HG02870 (cell line): ENCODE results near the gene TMEM208.

Source experiments
- ATAC-seq: cut with Tn5 transposase; IDR thresholded peaks from one replicate; pipeline ENCODE4 v1.9.1; 2021; ENCODE audit warnings: mild to moderate bottlenecking, moderate library complexity; ENCODE audit not compliant: unreplicated experiment

Gene TMEM208

DNA sequence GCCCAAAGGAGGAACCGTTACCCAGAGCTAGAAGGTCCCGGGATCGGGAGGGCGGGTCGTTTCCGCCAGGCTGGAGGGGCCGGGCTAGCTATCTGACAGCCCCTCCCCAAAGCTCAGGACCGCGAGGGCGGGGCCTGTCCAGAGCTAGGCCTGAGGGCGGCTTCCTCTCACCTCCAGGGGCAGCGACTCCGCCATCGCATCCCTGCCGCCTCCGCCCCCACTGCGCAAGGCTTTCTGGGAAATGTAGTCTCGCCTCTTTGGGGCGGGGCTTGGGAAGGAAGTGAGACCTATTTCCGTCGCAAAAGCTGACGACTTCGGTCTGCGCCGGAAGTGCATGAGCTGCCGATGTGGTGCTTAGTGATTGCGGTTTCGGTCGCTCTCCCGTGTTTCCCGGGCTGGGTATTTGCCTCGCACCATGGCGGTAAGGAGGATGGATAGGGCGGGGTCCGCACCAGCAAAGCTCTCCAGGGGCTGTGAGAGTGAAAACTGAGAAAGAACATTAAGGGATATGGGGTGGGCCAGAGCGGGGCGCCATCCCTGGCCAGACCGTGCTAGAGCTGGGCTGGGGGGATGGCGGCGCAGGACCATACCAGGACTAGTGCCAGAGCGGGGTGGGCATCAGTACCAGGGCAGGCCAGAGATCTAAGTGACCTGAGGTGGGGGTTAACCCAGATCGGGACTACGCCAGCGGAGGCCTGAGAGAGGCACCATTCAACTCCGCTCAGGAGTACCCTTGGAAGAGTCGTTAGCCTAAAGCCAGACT, at the start of gene TMEM208:
TMEM208 (plus strand) TSS at position 327 of the 763 bp plus-strand sequence; CDS start at position 416, 89 bp downstream.
- peak; percentile 94 for ATAC-seq

DNA sequence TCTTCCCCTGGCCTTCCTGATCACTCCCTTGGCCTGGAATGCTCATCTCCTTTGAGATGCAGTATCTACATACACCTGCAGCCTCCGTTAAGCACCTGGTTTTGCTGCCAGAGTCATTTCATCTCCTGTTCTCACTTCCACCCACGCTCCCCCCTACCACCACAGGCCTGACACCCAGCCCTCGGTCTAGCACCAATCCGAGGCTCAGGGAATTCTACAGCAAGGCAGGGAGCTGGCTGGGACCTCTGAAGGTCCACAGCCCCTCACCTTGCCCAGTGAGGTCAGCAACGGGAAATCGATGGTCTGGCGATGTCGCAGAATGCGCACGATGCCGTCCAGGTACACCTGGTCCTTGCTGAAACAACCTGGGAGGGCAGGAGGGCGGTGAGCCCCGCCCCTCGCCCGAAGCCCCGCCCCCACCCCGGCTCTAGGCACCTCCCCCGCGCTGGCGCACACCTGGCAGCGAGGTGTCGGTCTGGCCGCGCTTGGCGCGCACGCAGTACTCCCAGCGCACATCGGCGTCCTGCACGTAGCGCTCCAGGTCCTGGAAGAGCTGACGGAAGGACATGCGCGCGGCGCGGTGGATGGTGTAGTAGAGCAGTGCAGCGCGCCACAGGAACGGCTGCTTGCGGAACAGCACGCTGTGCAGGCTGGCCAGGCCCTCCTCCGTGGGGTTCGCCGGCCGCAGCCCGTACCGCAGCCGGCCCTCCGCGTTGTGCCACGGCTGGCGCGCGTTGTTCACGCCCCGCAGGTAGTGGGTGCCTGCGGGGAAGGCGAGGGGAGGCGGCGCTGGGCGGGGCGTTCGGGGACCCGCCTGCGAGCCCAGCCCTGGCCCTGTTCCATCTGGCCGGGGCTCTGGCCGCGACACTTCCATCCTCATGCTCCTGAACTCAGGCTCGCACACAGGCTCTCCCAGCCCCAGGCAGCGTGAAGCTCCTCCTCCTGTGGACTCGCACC, 48.9 kb upstream of the TMEM208 start:
- ATAC-seq, result no peak

DNA sequence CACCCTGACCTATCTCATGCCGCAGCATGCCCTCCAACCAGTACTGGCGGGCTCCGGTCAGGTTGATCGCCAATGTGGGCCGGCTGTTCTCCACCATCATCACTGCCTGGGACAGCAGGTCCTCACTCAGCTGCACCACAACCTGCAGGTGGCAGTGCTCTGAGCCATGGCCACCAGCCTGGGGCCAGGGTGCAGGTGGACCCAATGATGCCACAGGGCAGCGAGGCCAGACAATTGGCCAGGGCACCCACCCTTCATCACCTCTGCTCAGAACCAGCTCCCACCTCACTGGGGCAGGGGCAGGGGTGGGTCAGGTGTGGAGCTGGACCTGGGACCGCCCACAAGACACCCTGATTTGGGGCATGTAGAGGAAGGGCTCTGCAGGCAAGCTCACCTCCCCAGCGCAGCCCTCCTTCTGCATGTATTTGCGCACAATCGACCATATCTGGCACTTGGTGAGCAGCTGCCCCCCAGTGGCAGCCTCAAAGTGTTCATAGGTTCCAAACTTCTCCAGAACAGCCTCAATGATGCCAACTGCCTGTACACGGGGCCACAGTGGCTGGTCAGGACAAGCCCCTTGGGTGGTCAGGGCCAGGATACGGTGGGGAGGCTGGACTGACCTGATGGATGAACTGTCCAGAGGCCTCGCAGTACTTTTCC, 47.4 kb upstream of the TMEM208 start:
- no peak for ATAC-seq

DNA sequence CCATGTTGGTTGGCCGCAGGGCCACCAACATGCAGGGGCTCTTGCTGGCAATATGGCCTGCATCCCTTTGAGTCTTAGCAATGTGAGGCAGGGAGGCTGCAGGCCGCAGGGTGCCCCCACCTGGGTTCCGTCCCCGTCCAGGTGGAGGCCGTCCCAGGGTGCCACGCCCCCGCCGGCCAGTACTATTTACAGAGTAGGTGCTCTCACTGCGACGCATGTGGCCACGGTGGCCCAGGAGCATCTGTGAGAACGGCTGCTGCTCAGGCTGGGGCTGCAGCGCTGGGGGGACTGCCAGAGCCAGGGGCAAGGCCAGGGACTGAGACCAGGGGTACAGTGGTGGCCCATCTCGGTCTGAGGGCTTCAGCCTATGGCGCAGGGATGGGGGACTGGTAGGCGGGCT, 46.8 kb upstream of the TMEM208 start:
- no peak for ATAC-seq

DNA sequence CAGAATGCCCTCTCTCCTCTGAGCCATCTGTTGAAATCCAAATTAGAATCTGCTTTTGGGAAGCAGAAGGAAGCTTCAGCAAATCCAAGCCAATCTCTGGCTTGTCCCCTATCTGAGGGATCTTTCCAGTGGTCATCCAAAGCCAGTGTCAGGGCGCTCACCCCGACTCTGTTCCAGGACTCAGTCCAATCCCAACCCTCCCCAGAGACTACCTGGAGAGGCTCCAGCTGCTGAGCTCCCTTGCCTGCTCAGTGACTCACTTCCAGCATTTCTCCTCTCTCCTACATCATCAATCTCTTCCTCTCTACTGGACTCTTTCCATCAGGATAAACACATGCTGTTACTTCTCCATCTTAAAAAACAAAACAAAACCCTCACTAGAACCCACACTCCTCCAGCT, 45.6 kb upstream of the TMEM208 start:
- ATAC-seq, result no peak

DNA sequence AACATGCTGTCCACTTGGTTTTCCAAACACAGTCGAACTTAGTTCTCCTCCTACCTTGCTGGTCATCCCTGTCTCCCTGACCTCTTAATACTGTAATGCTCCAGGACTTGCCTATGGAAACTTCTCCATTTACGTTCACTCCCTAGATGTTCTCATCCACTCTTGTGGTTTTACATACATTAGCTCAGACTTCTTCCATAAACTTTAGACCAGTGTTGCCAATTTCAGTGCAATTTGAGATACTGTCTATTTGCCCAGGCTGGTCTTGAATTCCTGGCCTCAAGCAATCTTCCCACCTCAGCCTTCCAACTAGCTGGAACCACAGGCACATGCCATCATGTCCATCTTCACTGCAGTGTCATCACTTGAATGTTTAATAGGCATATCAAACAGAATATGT, 44.6 kb upstream of the TMEM208 start:
- no peak for ATAC-seq

DNA sequence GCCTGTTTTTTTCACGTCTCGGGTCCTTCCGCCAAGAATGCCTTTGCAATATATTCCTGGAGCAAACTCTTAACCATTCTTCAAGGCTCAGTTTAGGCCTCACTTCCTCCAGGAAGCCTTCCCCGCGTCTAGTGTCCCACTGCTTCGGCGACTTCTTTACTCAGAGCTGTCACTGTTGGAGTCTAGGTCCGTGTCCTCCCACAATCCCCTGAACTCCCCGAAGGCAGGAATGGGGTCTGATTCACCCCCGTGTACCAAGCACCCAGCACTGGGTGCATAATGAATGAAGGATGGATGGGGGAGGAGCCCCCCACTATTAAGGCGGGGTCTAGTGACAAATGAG, 43.7 kb upstream of the TMEM208 start:
- ATAC-seq, result no peak

DNA sequence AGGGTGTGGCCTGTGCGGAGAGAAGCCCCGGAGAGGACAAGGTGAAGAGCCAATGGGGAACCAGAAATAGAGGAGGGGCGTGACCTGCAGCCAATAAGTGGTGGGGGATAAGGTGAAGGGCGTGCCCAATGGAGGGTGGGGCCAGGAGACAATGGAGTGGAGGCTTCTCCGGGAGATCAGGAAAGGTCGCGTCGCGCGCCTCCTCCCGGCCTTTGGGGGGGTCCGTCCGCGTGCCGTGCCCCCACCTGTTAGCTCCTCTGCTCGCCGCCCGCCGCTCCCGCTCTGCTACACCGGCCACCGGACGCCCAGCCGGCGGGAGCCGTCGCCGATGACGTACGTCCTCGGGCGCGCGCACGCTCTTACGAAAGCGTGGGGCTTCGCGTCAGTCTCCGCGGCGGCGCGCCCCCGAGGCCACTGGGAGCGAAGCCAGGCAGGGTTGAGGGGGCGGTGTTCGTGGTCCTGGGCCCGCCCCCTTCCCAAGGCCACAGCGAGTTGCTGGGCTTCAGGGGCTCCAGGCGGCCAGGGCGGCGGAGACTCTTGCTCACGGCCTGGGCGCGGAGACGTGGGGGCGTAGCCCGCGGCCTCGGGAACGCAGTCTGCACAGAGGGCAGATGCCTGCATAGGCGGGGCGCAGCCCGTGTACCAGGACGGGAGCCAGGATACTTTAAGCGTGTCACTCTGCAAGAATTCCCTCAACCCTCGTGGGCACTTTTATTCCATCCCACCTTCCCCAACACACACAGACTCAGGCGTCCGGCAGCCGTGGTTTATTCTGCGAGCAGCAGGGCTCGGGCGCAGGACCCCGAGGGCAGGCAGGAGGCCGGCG, 43.1 kb upstream of the TMEM208 start, which contains the start of gene MATCAP1:
MATCAP1 (minus strand) TSS at position 337 of the 826 bp plus-strand sequence. CDS start 3,353 bp downstream, outside the sequence.
- peak; percentile 96 for ATAC-seq

DNA sequence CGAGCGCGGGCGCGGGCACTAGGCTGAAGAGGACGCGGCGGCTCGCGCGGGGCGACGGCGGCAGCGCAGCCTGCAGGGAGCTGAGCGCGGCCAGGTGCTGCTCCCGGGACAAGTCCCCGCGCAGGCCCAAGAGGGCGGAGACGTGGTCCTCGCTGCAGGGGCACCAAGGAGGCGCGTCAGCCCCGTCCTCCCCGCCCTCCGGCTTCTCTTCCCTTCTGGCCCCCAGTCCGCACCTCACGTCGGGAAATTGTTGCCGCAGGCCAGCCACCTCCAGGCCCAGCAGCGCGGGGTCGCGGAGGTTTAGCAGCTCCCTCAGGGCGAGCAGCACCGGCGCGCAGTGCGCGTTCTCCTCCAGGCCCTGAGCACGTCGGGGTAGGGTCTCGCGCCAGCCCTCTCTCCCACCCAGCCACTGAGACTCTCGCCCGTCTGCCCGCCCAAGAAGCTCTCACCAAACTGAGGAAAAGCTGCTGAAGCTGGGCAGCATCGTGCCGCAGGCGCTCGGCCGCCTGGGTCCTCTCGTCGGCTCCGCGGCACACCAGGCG, 42.4 kb upstream of the TMEM208 start:
- no peak for ATAC-seq

DNA sequence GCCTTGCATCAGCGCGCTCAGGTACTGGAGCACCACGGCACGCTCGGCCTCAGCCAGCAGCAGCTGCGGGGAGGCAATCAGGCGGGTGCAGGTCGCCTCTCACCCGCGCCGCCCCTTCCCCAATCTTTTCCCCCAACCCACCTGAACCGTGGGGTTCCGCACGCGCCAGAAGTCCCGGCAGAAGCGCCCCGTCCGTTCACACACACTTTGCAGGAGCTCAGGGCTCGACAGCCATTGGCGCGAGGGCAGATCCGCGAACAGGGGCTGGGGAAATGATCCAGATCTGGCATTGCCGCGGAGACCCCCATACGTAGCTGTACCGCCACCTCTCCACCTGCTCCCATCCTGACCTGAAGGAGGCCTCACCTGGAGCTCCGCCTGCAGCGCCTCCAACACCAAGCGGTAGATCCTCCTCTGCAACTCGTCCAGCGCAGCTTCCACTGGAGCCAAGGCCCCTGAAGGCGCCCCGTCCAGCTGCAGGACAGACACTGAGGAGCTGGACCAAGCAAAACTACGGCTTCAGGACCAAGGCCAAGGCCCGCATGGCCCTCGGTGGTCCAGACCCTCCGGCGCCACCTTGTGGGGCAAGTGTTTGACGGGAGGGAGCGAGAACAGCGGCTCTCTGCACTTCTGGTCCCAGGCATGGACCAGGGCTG, 41.8 kb upstream of the TMEM208 start:
- no peak for ATAC-seq

DNA sequence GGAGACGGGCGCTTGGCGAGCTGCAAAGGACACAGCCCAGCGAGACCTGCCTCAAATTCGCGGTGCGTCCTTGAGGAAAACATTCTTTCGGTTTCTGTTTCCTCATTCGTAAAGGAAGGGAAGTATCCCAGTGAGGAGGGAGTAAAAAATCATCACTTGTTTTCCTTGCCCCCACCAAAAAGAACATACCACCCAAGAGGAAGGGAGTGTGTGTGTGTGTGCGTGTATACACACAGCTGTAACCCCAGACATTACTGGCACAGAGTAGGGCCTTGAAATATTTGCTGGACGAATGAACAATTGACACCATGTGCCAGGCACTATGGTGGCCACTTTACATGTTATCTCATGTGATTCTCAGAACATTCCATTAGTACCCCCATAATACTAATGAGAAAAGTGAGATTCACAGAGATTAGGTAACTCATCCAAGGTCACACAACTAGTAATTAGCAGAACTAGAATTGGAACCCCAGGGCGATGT, 41.2 kb upstream of the TMEM208 start:
- ATAC-seq, result no peak

DNA sequence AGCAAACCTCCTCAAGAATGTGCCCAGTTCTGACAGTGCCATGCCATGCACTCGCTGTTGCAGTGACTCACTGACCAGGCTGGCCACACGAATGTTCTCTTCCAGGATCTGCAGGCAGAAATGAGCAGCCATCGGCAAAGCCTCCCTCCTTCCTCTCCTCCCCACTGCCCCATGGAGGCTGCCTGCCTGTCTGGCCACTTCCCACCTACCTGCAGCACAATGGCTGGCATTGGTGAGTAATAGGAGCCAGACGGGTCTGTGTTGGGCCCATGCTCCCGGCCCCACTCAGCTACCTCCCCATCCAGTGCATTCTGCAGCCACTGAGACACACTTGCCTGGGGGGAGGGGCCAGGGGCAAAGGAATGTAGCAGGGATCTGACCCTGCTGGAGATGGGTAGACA, 40.4 kb upstream of the TMEM208 start:
- ATAC-seq, result no peak

DNA sequence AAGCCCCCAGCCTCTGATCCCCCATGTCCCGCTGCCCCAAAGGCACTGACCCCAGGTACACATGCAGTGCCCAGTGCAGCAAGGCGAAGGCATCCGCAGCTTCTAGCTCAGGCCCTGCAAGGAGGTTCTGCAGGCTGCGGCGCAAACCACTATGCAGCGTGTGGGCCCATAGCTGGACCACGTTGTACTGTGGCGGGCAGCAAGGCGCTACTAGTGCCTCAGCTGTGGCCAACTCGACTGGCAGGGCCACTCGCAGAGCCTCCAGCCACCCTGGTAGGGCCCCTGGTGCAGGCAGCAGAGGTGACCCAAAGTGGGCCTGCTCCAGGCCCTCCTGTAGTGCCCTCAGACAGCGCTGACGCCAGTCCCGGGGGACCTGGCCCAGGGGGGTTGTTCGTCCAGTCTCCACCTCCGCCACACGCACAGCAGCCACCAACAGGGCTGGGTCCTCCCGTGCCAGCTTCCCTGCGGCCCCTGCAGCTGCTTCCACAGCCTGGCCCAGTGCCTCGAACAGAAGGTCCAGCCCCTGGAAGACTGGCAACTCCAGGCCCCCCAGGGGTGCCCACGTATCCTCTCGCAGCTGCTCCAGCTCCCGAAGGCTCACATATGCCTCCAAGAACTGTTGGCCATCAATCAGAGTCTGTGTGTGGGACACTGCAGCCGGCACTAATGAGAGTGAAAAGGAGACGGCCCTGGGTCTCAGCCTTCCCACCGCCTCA, 39.6 kb upstream of the TMEM208 start:
- no peak for ATAC-seq

DNA sequence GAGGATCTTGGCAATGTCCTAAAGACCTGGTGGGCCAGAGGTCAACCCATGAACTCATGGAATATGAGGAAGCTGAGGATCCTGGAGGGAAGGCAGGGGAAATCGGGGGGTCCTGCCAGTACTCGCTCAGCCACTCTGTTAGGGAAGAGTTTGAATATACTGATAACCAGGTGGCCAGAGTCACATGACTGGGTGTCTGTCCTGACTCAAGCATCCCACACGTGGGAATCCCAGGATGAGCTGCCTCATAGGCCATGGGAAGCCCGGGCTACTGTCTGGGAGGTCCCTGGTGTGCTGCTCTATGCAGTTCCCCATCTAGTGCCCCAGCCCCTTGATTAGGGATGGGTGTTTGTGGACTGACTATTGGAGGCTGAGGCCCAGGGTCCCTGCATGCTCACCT, 38.6 kb upstream of the TMEM208 start:
- no peak for ATAC-seq

DNA sequence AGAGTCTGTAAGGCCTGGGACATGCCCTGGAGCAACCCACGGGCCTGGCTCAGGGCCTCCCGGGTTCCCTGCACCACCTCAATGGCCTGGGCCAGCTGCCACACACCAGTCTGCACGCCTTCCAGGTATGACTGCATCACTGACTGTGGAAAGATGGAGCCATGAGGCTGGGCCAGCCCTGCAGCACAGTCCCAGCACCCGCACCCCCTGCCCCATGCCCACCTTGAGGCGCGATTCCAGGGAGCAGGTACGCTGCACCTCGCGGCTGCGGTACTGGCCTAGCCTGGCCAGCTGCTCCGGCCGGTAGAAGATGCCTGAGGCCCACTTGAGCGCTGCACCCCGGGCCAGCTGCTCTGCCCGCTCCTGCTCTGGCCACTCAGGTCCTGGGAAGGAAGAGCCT, 38.1 kb upstream of the TMEM208 start:
- ATAC-seq, result no peak

DNA sequence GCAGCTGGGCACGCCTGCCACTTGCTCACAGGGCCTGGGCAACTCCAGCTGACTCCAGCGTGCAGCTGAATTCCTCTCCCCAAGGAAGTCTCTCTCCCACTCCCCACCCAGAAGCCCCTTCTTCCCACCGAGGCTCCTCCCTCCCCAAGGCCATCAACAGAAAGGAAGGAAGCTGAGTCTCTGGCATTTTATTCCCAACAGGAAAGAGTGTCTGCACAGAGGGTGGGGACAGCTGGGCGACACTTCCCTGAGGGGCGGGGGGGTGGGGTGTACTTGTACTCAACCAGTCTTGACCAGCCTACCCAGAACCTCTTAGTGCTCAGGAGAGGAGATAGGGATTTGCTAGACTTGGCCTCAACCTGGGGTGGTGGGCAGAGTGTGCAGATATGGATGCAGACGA, 36.9 kb upstream of the TMEM208 start, which contains the start of gene EXOC3L1:
EXOC3L1 (minus strand) TSS at position 96 of the 400 bp plus-strand sequence. CDS start 460 bp downstream, outside the sequence.
- no peak for ATAC-seq

DNA sequence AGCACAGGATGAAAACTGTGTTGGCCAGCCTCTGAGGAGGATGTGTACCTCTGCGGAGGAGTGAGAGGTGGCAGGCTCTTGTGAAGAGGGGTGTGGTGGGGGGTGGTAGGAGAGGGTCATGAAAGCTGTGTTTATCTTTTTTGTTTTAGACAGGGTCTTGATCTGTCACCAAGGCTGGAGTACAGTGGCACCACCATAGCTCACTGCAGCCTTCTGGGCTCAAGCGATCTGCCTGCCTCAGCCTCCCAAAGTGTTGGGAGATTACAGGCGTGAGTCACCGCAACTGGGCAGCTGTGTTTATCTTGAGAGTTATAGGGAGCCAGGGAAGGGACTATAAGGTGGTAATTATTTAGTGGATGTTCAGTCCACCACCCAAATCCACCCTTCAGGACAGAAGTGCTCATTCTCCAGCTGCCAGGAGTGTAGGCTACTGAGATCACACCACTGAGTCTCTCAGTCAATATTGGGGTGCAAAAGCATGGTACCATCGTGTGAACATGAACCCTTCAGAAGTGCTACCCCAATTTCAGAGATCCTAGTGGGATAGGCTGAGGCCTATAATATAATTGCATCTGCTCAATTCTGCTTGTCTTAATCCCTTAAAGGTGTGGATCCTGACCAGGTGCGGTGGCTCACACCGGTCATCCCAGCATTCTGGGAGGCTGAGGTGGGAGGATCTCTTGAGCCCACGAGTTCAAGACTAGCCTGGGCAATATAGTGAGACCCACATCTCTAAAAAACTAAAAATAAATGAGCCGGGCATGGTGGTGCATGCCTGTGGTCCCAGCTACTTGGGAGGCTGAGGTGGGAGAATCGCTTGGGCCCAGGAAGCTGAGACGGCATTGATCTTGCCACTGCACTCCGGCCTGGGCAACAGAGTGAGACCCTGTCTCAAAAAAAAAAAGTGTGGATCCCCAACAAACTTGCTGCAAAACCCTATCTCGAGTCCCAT, 36.2 kb upstream of the TMEM208 start:
- ATAC-seq, result no peak
